GM10266 (cell line): Measurements from ENCODE around the gene NUP188.

Source experiments
- DNase-seq: peaks from one replicate; pipeline ENCODE4 v3.0.0; 2012; ENCODE audit errors: extremely low spot score
- CTCF ChIP-seq: IDR thresholded peaks from 2 replicates; pipeline ENCODE4 v1.5.1; 2012; ENCODE audit warnings: mild to moderate bottlenecking, low read depth; ENCODE audit not compliant: control insufficient read depth, insufficient read depth; ENCODE audit errors: missing control alignments

The NUP188 gene

GRCh38 chr9:128910906-128911305 is 36.6 kb upstream of the NUP188 start:
- no peak for DNase-seq
- no peak for TF ChIP-seq CTCF

GRCh38 chr9:128911529-128912035 is 35.9 kb upstream of the NUP188 start:
- no peak for TF ChIP-seq CTCF
- no peak for DNase-seq

- DNase-seq: no peak
Observed at GRCh38 chr9:128912270-128912853, 35.1 kb upstream of the NUP188 start.

GRCh38 chr9:128913048-128913900 is 34.2 kb upstream of the NUP188 start:
- no peak for DNase-seq
- no peak for TF ChIP-seq CTCF

More at GRCh38 chr9:128912270-128912853, 35.1 kb upstream of the NUP188 start:
- TF ChIP-seq CTCF: no peak

DNA sequence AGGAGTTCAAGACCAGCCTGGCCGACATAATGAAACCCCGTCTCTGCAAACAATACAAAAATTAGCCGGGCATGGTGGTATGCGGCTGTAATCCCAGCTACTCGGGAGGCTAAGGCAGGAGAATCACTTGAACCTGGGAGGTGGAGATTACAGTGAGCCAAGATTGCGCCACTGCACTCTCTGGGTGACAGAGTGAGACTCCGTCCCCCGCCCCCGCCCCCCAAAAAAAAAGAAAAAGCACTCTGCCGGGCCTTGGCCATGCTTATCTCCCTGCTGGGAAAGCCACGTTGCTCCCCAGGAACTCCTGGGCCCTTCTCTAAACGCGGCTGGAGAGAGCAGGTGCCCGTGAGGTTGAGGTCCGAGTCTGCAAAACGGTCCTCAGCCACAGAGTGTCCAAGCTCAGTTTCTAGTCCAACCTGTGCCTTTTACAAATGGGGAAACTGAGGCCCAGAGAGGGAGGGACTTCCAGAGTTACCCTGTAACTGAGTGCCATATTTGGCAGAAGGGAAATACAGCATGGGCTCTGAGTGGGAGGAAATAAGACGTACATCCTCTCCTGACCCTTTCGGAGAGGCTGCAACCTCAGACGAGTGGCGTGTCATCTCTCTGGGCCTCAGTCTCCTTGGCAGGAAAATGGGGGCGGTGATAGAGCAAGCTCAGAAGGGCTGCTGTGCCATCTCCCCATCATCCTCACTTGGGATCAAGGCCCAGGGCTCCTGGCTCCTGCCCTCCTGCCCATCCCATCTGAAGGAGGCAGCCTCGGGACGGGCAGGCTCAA is 33.3 kb upstream of the NUP188 start:
- no peak for TF ChIP-seq CTCF

DNA sequence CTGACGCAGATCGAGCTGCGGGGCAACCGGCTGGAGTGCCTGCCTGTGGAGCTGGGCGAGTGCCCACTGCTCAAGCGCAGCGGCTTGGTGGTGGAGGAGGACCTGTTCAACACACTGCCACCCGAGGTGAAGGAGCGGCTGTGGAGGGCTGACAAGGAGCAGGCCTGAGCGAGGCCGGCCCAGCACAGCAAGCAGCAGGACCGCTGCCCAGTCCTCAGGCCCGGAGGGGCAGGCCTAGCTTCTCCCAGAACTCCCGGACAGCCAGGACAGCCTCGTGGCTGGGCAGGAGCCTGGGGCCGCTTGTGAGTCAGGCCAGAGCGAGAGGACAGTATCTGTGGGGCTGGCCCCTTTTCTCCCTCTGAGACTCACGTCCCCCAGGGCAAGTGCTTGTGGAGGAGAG is 31.3 kb upstream of the NUP188 start:
- no peak for TF ChIP-seq CTCF
- DNase-seq: no peak

More for the DNA sequence above, 33.3 kb upstream of the NUP188 start:
- DNase-seq: no peak
